IPS-NIHi7 (cell line): ENCODE measurements around the gene SPACA6.
A peak's percentile ranks its signal among the peaks of the same experiment; 100 is the strongest.
"Not testable (repeated sequence)": the region's sequence is repeated elsewhere in the genome, so short reads cannot be mapped to it uniquely, and the experiment has no call there.

Experiments used
- DNase-seq: peaks from one replicate; pipeline ENCODE4 v3.0.0; 2012; ENCODE audit warnings: mixed read lengths; ENCODE audit errors: extremely low spot score

The SPACA6 gene, protein sequence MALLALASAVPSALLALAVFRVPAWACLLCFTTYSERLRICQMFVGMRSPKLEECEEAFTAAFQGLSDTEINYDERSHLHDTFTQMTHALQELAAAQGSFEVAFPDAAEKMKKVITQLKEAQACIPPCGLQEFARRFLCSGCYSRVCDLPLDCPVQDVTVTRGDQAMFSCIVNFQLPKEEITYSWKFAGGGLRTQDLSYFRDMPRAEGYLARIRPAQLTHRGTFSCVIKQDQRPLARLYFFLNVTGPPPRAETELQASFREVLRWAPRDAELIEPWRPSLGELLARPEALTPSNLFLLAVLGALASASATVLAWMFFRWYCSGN

DNA sequence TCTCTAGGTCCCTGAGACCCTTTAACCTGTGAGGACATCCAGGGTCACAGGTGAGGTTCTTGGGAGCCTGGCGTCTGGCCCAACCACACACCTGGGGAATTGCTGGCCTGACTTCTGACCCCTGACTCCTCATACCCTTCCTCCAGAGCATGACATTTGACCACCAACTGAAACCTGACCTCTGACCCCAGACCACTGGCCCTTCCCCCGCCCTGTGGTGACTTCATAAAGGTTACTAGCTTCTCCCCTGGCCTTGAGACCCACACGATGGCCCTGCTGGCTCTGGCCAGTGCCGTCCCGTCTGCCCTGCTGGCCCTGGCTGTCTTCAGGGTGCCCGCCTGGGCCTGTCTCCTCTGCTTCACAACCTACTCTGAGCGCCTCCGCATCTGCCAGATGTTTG lies at the start of gene SPACA6:
TSS of gene SPACA6 (plus strand) at position 71 of the 400 bp plus-strand sequence. CDS start at position 268, 197 bp downstream.
- DNase-seq = no peak

DNA sequence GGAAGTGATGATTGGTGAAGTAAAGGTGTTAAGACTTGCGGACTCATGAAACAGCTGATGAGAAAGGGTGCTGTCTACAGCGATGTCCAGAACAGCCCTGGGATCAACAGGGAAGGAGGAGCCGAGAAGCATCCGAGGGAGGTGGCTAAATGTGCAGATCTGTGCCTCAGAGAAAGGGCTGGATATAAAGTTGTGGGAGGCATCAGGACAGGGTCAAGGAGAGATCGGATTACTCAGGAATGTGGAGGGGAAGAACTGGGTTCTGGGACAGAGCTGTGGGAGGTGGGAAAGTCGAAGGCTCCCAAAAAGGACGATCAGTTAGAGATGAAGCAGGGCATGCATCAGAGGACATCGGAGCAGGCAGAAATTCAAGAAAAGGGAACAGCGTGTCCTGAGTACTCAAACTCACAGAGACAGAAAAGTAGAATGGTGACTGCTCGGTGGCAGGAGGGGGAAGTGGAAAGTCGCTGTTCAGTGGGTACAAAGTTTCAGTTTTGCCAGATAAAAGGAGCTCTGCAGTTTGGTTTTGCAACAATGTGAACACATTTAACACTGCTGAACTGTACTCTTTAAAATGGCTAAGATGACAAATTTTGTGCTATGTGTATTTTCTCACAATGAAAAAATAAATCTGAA lies 48.4 kb upstream of the SPACA6 start:
- DNase-seq = no peak

DNA sequence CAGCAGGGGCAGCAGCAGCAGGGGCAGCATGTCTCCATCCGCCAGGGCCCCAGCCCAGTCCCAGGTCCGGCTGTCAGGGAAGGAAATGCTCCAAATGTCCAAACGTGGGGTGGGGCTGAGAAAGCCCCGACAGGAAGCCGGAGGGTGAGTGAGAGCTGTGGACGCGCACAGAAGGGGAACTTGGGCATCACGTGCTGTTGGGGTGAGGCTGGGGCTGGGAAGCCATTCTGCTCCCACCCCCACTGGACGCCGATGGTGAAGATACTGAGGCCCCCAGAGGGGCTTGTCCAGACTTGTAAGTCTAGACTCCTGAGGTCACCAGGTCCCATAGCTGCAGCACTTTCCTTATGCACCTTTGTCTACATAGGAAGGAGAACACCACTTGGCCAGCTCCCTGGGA lies 46.4 kb upstream of the SPACA6 start, which contains the start of gene SIGLEC14:
TSS of gene SIGLEC14 (minus strand) at position 96 of the 400 bp plus-strand sequence. CDS start at position 30, 66 bp downstream.
- not testable (repeated sequence) for DNase-seq

DNA sequence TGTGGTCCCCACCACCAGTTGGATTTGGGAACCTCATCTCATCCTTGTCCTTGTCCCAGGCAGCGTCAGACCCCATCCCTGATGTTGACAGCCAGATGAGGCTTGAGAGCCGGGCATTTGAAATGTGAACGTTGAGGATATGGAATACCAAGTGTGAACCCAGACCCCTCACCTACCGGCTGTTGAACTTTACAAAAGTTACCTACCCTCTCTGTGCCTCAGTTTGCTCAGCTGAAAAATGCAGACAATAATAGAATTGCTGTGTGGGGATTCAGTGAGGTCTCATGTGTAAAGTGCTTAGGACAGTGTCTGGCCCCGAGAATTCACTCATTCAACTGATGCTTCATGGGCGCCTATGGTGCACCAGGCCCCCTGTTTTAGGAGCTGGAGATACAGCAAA lies 45.8 kb upstream of the SPACA6 start:
- DNase-seq = no peak

DNA sequence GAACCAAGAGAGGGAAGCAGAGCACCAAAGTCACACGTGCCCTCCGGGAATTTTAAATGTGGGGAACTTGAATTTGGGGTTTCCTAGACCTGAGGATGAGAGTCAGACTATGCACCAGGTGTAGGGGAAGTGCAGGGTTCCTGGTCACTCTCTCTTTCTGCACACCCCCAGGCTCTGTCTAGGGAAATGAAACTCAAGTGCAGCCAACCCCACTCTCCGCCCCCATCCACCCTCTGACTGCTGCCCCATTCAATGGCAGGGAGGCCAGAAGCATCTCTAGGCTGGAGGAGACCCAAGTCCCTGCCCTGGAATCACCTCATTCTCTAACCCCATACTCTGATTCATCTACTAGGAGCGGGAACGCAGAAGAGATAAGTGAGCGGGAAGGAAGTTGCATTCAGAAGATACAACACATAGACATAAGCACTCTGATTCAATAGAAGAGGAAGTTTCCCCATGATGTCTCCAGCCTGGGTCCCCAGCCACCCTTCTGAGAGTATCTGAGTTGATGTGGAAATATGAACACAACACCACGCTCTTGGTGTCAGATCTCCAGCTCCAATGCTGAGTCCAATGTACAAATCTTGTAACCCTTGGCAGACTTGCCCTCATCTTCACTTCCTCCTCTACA lies 41.8 kb upstream of the SPACA6 start:
- DNase-seq = no peak

DNA sequence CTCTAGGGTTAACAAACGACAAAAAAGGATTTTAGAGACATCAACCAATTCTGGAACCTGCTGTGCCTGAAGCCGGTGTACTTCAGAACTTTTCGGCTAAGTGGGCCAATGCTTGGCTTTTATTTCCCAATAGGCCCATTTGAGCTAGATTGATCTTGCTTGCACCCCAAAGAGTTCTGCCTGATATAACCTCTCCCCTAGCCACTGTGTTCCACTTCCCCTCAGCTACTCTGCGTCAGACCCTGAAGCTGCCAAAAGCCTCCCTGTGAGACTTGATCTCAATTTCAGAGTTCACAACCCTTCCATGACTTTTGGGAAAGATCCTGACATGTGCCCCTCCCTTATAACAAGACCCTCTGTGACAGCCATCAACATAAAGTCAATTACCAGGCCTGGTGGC lies 40.9 kb upstream of the SPACA6 start:
- no peak for DNase-seq

DNA sequence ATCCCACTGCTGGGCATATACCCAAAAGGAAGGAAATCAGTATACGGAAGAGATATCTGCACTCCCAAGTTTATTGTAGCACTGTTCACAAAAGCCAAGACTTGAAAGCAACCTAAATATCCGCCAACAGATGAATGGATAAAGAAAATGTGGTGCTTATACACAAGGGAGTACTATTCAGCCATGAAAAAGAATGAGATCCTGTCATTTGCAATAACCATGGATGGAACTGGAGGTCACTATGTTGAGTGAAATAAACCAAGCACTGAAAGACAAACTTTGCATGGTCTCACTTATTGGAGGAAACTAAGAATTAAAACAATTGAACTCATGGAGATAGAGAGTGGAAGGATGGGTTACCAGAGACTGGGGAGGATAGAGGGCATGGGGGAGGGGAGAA lies 40.0 kb upstream of the SPACA6 start:
- no peak for DNase-seq

DNA sequence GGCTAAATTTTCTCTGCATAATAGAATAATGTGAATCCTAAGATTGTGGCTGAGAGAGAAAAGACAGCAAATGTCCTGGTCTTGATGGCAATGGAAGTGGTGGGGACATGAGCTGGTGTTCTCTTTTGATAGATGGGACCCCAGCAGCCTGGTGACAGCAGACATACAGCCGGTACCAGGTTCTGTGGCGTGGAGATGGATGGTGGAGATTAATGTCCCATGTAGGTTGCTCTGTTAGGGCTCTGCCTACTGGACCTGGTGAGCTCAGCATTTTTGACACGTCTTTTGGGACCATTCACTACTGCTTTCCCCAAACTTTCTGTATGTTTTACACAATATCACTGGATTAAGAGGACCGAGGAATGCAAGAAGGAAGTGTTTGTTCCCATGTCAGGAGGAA lies 38.3 kb upstream of the SPACA6 start:
- no peak for DNase-seq

DNA sequence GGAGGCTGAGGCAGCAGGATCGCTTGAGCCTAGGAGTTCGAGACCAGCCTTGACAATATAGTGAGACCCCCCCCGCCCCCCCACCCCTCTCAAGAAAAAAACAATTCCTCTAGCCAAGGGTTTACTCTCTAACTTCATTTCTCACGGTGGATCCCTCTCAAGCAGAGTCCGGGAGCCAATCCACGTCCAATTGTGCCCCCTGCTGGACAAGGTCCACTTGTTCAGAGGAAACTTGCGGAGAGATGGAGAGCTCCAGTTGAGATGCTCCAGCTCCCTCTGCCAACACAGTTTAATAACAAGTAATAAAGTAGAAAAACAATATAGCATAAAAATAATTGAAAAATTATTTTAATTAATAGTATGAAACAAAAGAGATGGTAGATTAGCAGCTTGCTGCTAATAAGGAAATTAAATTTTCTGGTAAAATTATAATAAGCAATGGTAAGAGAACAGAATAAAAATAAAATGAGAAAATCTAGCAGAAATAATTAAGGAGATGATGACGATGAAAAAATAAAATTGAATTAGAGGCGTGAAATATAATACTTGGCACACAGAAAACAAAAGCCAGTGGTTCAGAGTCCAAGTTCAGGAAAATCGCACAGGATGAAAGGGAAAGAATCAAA lies 32.0 kb upstream of the SPACA6 start:
- peak; percentile 82 for DNase-seq

DNA sequence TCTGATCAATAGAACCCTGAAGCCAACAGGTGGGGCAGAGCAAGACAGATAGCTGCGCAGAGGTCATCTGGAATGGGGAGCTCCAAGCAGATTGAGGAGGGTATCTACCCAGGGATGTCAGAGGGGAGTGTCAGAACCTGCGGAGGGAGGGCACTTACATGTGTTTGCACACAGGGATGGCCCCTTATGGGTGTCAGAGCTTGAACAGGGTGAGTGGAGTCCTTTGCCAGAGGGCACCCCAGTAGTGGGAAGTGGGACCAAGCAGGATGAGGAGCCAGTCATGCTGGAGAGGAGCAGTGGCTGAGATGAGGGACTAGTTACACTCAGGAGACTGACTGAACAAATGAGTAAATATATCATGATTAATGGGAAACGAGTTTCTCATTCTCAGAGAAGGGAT lies 29.5 kb upstream of the SPACA6 start:
- DNase-seq = no peak

DNA sequence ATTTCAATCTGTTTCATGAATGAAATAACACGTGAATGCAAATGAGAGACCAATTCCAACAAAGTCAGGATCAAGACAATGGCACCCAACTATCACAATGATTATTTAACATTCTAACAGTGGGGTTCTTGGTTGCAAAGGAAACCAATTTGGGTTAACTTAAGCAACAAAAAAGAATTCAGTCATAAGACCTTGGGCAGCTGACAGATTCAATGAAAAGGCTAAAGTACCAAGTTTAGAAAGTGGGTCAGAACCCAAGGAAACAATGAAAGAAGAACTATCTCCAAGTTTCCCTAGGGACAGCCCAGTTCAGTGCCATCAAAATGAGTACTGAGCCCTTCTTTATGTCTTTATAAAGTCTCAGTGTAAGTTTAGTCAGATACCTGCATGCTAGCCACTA lies 29.0 kb upstream of the SPACA6 start:
- no peak for DNase-seq

DNA sequence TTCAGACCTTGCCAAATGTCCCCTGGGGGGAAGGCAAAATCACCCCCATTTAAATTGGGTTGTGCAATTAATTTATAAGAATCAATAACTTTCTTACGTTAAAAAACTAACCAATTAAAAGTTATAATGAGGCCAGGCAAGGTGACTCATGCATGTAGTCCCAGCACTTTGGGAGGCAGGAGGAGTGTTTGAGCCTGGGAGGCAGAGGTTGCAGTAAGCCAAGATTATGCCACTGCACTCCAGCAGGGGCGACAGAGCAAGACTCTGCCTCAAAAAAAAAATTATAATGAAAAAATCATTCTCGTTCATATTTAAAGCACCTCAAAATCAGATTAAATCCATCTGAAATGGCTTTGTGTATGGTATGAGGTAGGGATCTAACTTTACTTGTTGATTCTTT lies 28.1 kb upstream of the SPACA6 start:
- DNase-seq = no peak

DNA sequence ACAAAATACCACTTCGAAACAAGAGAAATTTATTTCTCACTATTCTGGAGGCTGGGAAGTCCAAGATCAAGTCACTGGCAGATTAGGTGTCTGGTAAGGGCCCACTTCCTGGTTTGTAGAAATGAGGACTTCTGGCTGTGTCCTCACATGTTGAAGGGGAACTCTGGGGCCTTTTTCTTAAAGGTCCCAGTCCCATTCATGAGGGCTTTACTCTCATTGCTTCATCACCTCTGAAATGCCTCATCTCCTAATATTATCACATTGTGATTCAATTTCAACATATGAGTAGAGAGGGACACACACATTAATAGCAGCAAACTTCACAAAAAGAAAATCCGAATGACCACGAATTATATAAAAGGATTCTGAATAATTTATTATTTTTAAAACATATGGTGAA lies 24.9 kb upstream of the SPACA6 start:
- DNase-seq = no peak

DNA sequence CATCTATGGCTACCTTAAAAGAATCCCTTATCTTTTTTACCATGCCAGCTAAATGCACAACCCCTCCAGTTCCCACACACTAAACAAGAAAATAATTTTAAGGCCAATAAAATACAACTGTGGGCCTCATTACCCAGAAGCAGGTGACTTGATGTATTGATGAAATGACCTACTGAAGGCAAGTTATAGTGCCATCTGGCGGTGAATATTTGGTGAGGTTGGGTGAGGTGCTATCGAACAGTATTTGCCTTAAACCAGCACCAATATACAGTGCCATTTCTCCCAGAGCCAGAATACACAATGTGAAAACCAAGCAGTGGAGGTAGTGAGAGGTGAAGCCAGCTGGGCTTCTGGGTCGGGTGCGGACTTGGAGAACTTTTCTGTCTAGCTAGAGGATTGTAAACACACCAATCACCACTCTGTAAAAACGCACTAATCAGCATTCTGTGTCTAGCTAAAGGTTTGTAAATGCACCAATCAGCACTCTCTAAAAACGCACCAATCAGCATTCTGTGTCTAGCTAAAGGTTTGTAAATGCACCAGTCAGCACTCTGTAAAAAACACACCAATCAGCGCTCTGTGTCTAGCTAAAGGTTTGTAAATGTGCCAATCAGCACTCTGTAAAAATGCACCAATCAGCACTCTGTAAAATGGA lies 17.1 kb upstream of the SPACA6 start:
- peak; percentile 44 for DNase-seq

DNA sequence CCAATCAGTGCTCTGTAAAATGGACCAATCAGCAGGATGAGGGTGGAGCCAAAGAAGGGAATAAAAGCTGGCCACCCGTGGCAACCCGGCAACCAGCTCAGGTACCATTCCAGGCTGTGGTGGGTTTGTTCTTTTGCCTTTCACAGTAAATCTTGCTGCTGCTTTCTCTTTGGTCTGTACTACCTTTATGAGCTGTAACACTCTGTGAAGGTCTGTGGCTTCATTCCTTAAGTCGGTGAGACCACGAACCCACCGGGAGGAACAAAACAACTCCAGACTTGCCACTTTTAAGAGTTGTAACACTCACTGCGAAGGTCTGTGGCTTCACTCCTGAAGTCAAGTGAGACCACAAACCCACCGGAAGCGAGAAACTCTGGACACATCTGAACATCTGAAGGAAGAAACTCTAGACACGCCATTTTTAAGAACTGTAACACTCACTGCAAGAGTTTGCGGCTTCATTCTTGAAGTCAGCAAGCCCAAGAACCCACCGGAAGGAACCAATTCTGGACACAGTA lies 16.5 kb upstream of the SPACA6 start:
- DNase-seq = no peak

DNA sequence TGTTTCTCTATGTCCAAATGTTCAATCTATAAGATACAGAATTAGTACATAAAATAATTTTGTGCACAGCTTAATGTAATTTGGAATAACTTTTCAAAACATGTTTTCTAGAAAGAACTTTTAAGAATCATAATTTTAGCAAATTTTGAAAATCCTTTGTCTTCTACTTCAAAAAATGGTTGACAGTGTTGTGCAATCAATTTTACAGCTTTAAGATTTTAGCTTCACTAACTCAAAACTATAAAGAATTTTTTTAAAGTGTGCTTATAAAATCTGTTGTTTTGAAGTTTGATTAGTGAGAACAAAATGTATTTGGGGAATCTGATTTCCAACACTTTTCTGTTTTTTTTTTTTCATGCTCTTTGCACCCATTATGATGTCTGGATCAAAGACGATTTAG lies 12.7 kb upstream of the SPACA6 start:
- DNase-seq = no peak

DNA sequence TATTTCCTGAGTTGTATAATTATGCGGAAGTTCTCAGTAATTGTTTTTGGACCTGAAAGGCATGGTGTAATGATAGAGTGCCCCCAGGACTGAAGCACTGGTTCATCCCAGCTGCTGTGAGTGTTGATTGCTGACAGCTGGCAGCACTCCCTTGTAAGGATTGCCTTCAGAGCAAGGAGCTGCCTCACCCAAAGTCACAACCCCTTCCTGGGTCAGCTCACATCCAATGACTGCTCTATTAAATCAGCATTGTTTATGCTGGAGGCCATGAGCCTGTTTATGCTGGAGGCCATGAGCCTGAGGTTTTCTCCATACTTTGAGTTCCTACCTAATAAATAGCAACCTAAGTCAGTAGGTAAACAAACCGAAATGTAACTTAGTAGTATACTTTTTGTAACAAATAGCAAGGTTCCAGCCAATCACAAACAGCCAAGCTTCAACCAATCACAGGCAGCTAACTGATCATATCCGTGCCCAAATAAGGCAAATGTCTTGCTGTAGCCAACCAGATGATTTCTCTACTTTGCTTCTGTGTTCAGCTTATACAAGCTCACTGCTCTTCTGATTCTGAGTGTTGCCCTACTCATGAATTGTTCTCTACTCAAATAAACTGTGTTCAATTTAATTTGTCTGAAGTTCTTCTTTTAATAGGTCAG lies 11.7 kb upstream of the SPACA6 start:
- no peak for DNase-seq

DNA sequence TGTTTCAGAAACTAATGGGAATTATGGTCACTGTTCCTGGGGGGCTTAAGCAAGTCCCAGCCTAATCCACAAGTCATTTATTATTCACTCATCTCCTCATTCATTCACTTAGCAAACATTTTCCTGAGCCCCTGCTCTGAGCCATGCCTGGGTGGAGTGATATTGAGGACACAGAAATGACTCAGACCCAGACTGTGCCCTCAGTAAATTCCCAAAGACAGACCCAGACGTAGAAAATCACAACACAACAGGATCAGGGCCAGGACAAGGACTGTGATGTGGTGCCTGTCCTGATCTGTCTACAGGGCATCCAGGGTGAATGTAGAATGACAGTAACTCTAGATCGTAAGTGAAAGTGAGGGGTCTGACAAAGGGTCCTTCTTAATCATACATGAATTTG lies 7.0 kb upstream of the SPACA6 start:
- no peak for DNase-seq

DNA sequence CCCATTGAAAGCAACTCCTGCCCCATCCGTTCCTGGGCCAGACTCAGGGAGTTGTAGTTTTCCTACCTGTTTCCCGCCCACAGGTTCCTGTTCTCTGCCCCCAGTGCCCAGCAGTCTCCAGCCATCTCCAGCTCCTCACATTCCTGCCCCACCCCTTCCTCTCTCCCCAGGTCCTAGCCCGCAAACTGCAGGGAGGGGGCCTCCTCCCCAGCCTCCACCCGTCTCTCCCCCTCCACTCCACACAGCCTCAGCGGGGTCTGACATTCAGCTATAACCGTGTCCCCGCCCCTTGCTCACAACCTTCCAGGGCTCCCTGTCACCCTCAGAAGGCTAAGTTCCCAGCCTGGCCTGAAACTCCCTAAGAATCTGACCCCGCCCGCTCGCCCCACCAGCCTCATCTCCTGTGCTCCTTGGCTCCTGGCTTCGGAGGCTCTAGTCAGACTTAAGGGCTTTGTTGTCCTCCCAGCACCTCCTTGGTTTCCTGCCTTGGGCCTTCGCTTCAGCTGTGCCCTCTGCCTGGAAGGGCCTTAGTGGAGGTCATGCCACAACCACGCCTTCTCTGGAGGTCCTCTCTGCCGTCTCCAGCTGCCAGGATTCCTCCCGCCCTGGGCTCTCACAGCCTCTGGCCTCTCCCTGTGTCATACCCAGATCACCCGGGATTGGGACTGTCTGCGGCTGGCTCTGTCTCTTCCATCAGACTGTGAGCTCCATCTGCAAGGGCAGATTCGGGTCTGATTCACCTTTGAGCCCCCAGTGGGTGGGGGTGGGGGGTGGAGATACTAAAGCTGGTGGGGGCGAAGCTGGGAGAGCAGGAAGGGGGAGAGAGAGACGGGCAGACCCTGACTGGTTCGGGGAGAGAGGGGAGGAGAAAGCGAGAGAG lies 5.1 kb upstream of the SPACA6 start:
- DNase-seq = peak; percentile 62
